ENCODE data around the gene ALKAL2. TPM values are rescaled to one million over a fixed set of nuclear protein-coding genes. Genes with fewer than 3 reads are reported as not detected.

ALKAL2 gene
- total and polyA plus RNA-seq, 2 of the 13 experiments (the other 11 are each of a cell fraction or from before 2014, with no cell fraction given) = 0.22 to 1.7 TPM

DNA sequence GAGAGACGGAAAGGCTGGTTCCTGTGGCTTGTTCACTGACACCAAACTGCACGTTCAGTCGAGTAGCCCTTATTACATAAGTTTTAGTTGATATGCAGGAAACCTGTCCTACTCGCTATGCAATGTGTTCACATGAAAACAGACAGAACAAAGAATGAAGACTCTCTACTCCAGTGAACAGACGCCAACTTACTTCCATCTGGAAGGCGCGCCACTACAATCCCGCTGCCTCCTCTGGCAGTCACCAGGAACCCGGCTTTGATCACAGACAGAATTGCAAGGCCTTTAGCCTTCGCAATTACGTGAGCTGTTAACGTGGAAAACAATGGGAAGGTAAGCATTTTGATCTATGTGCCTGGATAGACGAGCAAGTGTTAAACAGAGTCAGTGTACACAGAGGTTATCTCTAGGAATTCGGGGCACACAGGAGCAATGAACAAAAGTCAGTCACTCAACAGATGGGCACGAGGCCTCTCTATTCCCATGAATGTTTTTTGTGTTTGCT is 38.3 kb downstream of the ALKAL2 start (continued):
- TF ChIP-seq SIX1 (CRISPR knock-in tag; IDR thresholded peaks at IDR 0.05; ENCODE audit: borderline replicate concordance) (peak; percentile 68; the same call in 1 of the 2 replicates), CHD2 (IDR thresholded peaks at IDR 0.05; ENCODE audit: low read depth, low read length) (no peak), ZFYVE20 (CRISPR knock-in tag; IDR thresholded peaks at IDR 0.05; ENCODE audit: borderline replicate concordance, low read depth) (no peak), ZBTB7B (CRISPR knock-in tag; IDR thresholded peaks at IDR 0.05) (peak; percentile 66; the same call in 1 of the 2 replicates), MLLT10 (CRISPR knock-in tag; IDR thresholded peaks at IDR 0.05) (no peak), ARNT (IDR thresholded peaks at IDR 0.05) (no peak), U2AF1 (optimal IDR thresholded peaks at IDR 0.05; ENCODE audit: low read depth, low read length) (peak; percentile 45), NFE2L1 (CRISPR knock-in tag; IDR thresholded peaks at IDR 0.05; ENCODE audit: borderline replicate concordance) (no peak), CBX1 (IDR thresholded peaks at IDR 0.05; ENCODE audit: low read depth) (no peak), MBD4 (IDR thresholded peaks at IDR 0.05; ENCODE audit: borderline replicate concordance, low read length) (peak; percentile 90; the same call in 1 of the 2 replicates), ZNF33A (CRISPR knock-in tag; IDR thresholded peaks at IDR 0.05; ENCODE audit: borderline replicate concordance) (no peak), SALL1 (CRISPR knock-in tag; IDR thresholded peaks at IDR 0.05) (peak; percentile 97), ZMYM2 (CRISPR knock-in tag; IDR thresholded peaks at IDR 0.05) (no peak), ZNF207 (IDR thresholded peaks at IDR 0.05; ENCODE audit: borderline replicate concordance) (no peak), ZNF17 (CRISPR knock-in tag; IDR thresholded peaks at IDR 0.05) (no peak), ZSCAN12 (CRISPR knock-in tag; IDR thresholded peaks at IDR 0.05) (0 out of 2 replicates have a peak, but pooled peaks have one; percentile 42), ZNF34 (CRISPR knock-in tag; IDR thresholded peaks at IDR 0.05; ENCODE audit: borderline replicate concordance) (no peak), ZNF350 (CRISPR knock-in tag; IDR thresholded peaks at IDR 0.05; ENCODE audit: borderline replicate concordance, low read depth) (peak; percentile 58; the same call in 1 of the 2 replicates), SRF (IDR thresholded peaks at IDR 0.05; ENCODE audit: low read depth, low read length) (no peak)
- TF ChIP-seq, protein P1, sequence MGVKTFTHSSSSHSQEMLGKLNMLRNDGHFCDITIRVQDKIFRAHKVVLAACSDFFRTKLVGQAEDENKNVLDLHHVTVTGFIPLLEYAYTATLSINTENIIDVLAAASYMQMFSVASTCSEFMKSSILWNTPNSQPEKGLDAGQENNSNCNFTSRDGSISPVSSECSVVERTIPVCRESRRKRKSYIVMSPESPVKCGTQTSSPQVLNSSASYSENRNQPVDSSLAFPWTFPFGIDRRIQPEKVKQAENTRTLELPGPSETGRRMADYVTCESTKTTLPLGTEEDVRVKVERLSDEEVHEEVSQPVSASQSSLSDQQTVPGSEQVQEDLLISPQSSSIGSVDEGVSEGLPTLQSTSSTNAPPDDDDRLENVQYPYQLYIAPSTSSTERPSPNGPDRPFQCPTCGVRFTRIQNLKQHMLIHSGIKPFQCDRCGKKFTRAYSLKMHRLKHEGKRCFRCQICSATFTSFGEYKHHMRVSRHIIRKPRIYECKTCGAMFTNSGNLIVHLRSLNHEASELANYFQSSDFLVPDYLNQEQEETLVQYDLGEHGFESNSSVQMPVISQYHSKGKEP (CRISPR knock-in tag; IDR thresholded peaks at IDR 0.05) = no peak
- TF ChIP-seq, protein P2, sequence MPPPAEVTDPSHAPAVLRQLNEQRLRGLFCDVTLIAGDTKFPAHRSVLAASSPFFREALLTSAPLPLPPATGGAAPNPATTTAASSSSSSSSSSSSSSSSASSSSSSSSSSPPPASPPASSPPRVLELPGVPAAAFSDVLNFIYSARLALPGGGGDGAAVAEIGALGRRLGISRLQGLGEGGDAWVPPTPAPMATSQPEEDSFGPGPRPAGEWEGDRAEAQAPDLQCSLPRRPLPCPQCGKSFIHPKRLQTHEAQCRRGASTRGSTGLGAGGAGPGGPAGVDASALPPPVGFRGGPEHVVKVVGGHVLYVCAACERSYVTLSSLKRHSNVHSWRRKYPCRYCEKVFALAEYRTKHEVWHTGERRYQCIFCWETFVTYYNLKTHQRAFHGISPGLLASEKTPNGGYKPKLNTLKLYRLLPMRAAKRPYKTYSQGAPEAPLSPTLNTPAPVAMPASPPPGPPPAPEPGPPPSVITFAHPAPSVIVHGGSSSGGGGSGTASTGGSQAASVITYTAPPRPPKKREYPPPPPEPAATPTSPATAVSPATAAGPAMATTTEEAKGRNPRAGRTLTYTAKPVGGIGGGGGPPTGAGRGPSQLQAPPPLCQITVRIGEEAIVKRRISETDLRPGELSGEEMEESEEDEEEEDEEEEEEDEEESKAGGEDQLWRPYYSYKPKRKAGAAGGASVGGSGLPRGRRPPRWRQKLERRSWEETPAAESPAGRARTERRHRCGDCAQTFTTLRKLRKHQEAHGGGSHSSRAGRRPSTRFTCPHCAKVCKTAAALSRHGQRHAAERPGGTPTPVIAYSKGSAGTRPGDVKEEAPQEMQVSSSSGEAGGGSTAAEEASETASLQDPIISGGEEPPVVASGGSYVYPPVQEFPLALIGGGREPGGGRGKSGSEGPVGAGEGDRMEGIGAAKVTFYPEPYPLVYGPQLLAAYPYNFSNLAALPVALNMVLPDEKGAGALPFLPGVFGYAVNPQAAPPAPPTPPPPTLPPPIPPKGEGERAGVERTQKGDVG (CRISPR knock-in tag; IDR thresholded peaks at IDR 0.05; ENCODE audit: borderline replicate concordance) = peak; percentile 79; the same call in 1 of the 2 replicates

Measured in HepG2 (cell line).